ENCODE measurements around the gene ATF7.

DNA sequence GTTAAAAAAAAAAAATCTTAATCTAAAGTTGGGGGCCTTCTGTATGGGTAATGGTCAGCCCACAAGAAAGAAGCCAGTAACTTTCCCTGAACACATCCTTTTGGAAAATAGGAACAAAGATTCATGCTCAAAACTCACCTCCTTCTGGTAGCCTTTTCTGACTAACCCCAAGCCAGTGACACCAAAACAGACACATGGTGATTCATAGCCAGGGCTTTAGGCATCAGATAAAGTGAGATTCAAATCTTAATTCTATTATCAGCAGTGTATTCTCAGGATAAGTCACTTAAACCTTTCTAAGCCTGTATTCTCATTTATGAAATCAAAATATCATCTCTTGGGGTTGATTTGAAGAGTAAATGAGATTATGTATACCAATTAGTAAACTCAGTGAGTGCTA is 44.8 kb upstream of the ATF7 start:
- TF ChIP-seq, protein P1, sequence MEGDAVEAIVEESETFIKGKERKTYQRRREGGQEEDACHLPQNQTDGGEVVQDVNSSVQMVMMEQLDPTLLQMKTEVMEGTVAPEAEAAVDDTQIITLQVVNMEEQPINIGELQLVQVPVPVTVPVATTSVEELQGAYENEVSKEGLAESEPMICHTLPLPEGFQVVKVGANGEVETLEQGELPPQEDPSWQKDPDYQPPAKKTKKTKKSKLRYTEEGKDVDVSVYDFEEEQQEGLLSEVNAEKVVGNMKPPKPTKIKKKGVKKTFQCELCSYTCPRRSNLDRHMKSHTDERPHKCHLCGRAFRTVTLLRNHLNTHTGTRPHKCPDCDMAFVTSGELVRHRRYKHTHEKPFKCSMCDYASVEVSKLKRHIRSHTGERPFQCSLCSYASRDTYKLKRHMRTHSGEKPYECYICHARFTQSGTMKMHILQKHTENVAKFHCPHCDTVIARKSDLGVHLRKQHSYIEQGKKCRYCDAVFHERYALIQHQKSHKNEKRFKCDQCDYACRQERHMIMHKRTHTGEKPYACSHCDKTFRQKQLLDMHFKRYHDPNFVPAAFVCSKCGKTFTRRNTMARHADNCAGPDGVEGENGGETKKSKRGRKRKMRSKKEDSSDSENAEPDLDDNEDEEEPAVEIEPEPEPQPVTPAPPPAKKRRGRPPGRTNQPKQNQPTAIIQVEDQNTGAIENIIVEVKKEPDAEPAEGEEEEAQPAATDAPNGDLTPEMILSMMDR (conservative IDR thresholded peaks at IDR 0.05): no peak
- TF ChIP-seq EZH2 (IDR thresholded peaks at IDR 0.05; ENCODE audit: low read depth): no peak

Data from PC-9 (cell line).